GM21825 (cell line): ENCODE measurements around the gene PIAS4.
A peak's percentile ranks its signal among the peaks of the same experiment; 100 is the strongest.

ENCODE experiments used
- ATAC-seq: cut with Tn5 transposase; IDR thresholded peaks from one replicate; pipeline ENCODE4 v1.9.1; 2021; ENCODE audit warnings: mild to moderate bottlenecking, moderate library complexity; ENCODE audit not compliant: unreplicated experiment

The PIAS4 gene

GRCh38 chr19:4057931-4058692 is 50.6 kb downstream of the PIAS4 start:
- no peak for ATAC-seq

DNA sequence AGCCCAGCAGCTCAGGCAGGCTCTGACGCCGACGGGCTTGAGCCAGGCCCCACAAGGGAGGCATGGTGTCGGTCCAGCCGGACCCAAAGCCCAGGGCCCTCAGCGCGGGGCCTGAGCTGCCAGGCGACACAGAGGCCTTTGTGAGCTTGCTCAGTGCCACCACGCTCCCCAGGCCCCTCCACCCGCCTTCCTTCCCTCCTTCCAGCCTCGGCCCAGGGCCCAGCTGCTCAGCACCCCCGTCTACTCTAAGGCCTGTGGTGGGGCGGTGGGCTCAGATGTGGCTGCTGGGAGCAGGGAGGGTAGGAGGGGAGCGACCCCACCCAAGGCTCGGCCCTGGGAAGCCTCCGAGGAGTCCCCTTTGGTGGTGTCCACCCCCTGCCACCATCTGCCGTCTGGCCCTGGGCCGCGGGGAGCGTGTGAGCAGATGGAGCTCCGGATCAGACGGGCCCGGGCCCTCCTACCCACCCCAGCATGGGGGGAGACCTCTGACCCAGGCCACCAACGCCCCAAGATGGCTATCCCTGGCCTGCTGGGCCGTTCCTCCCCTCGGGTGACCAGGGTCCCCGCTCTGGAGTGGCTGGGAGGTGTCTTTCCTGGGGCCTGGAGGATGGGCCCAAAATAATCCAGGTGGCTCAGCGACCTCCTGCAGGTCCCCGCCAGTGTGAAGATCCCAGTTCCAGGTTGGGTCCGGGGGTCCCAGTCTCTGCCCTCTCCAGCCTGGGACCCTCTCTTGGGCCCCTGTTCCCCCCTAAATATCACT is 51.3 kb downstream of the PIAS4 start:
- ATAC-seq = no peak

GRCh38 chr19:4059453-4059871 is 51.9 kb downstream of the PIAS4 start:
- ATAC-seq = no peak

DNA sequence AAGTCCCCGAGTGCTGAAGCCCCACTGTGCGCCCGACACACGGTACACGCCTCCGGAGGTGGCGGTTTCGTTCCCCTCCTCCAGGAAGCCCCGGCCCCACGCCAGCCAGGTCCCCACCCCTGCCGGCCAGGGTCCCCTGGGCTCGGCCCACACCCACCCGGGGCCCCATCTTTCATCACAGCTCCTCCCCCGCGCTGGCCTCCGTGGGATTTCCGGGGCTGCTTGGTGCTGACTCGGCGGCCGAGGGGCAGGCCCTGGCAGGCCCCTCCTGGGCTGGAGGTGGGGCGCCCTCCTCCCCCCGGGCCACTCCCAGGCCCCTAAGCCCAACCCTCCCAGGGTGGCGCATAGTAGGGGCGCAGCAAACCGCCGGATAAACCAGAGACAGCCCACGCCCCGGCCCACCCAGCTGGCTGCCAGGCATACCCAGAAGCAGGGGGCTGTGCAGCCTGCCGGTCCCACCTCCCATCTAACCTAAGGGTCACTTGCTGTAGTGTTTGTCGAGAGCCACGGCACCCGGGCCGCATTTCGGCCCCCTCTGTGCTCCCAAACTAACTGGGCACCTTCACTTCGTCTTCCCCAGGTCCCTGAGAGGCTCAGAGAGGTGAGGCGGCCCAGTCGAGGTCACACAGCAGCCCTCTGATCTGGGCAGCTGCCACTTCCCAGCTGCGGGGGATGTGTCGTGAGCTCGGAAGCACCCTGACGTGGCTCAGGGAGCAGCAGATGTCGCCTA is 52.5 kb downstream of the PIAS4 start:
- ATAC-seq = no peak

DNA sequence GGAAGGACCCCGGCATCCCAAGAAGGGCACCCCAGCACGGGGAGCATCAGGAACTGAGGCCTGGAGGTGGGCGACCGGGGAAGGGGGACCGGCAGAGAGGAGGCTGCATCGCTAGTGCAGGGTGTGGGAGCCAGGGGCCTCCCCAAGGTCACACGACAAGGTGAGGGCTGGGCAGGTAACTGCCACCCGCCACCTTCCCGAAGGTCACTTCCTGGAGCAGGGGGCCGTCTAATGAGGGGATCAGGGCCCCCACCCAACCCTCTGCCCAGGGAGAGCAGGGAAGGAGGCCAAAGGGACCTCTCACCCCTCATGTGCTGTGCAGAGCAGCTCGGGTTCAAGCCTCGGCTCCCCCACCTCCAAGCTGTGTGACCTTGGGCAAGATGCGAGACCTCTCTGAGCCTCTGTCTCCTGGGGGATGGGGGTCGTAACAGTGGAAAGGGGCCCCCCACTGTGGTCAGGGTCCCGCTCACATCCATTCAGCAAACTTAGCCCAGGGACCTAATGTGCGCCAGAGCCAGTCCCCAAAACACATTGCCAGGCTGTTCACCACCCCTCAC is 53.2 kb downstream of the PIAS4 start:
- no peak for ATAC-seq

- no peak for ATAC-seq
Observed at GRCh38 chr19:4061178-4061682, 53.7 kb downstream of the PIAS4 start.

- no peak for ATAC-seq
Observed at GRCh38 chr19:4061683-4062418, 54.3 kb downstream of the PIAS4 start.

DNA sequence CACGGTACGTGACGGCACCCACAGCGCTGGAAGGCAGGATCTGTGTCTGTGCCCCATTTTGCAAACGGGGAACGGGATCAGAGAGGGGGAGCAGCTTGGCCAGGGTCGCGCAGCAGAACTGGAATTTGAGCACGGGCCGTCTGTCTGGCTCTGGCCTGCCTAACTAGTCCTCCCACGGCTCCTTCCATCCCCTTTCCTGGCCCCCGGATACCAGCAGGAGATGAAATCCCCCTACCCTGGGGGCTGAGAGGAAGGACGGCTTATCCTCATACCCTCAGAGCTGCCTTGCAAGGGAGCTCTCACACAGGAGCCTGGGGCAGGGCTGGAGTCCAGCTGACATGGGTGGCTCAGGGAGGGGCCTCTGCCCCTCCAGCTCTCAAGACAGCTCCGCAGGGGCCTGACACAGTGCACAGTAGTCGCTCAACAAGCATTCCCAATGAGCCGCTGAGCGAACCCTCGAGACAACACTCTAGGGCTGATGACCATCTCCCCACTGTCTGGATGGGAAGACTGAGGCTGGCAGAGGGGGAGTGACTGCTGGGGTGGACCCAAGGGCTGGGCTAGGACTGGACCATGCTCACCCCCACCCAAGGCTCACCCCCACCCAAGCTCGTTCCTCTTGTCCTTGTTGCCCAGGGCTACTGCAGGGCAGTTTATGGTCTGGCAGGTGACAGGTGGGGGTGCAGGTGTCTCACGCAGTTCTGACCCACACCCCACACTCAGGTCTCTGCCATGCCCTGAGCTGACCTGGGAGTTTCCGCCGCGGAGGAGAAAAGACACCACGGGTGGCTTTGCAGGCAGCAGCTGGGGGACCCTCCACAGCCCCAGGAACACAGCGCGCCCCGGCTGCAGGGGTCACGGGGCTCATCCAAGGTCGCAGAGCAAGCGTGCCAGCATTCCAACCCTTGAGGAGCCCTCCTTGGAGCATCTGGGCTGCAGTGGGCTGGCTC is 55.2 kb downstream of the PIAS4 start:
- no peak for ATAC-seq

DNA sequence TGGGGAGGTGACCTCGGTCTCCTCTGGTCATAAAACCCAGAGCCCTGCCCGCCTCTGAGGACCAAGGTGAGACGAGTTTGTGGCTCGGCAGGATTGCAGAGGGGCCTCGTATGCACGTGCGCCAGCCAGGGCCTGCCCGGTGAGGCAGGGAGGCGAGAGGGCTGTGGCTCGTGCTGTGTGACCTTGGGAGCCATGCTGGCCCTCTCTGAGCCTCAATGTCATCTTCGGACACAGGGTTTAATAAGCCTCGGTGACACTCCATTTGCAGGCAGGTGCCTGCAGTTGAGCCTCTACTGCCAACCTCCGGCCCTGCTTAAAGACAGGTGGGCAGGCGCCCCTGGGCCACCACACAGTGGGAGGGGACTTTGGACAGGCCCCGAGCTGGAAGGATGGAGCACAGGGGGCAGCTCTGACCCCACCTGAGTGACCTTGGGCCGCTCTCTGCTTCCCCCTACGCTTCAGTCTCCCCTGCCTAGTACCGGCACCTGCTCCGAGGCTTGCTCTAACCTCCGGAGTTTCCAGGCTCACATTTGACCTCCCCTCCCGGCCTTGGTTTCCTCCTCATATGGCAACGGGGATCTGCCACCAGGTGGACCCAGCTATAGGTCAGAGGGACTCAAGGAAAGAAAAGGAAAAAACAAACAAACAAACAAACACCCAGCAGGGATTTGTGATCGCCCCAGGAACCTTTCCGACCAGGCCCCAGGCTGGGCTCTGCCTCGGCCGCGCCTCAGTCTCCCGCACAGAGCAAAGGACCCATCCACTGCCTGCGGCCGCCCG is 56.0 kb downstream of the PIAS4 start:
- no peak for ATAC-seq

- ATAC-seq = no peak
Observed at GRCh38 chr19:4064149-4064495, 56.6 kb downstream of the PIAS4 start.

GRCh38 chr19:4064496-4065260 is 57.1 kb downstream of the PIAS4 start:
- ATAC-seq = peak; percentile 1

- ATAC-seq = peak; percentile 70
Observed at GRCh38 chr19:4065430-4066175, 58.1 kb downstream of the PIAS4 start.

DNA sequence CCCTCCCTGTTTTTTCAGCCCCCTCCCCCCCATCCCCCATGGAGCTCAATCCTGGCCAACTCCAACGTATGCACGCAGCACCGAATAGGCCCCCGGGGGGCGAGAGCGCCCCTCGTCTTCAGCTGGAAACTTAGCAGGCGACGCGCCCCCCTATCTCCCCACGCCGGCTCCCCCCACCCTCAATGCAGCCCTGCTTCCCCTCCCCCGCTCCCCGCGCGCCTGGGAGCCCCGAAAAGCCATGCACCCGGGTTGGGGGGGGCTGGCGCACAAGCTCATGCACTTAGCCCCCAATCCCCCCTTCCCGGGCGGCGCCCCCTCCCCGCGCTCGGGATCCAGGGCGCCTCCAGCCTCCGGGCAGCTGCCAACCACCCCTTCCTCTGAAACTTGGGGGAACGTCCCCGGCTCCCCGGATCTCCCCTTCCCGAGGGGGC is 58.7 kb downstream of the PIAS4 start:
- no peak for ATAC-seq

DNA sequence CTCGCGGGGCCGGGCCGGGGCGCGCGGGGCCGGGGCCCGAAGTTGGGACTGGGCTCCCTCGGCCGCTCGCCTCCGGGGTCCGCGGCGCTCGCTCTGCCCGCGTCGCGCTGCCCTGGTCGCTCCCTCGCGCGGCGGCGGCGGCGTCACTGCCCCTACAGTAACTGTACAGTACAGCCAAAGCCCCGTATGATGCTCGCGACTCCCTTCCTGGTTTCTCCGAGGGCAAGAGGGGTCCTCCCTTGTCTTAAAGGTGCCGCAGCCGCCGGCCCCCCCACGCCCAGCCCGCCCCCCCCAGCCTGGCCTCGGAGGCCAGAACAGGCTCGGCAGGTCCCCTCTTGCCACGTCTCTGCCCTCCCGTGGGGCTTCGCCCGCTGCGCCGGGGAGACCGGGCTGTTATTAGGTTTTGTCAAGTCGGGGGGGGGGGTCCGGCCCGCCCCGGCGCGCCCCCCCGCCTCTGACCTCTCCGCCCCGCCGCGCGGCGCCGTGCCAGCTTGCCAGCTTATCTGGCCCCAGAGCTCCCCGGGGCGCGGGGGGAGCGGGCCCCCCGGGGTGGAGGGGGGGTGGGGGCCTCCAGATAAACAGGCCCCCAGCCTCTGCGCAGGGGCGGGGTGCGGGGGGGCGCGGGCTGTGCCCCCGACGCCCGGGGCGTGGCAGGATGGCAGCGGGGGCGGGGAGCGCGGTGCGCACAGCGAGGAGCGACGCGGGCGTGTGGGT is 59.3 kb downstream of the PIAS4 start, which contains the start of gene ZBTB7A:
ZBTB7A (minus strand) TSS at position 218 of the 714 bp plus-strand sequence. CDS start 11,667 bp downstream, outside the sequence.
- no peak for ATAC-seq

DNA sequence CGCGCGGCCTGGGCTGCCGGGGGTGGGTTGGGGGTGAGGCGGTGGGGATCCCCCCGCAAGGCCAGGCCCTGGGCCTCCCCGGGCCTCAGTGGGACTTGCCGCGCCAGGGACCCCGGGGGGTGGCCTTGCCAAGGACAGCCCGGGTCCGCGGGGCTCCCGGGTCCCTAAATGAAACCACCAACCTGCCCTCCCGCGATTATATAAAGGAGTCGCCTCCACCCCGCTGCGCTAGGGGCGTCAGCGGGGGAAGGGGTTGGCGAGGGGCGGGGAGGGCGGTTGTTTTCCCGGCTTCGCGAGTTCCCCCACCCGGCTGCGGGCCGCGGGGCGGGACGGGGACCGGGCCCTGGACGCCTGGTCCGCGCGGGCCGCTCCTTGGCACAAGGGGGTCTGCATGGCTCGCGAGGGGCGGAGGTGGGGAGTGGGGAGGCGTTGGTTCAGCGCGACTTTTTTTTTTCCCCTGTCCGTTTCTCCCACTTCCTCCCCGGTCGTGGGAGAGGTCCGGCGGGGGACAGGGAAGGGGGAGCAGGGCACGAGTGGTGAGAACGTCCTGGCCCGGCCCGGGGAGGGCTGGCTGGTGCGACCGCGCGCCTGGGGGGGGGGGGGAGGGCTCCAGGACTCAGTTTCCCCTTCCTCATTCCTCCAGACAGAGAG is 60.0 kb downstream of the PIAS4 start:
- ATAC-seq = no peak
